PC-9 (cell line): ENCODE results near the gene NCS1. TPM values are rescaled to one million over a fixed set of nuclear protein-coding genes. Genes with fewer than 3 reads are reported as not detected.

Experiments
- BruUV-seq: library from RNA; stranded (reverse); fragments of 400-500 nt; replicated peaks from 2 replicates; lab custom pipeline; 2021; lab: Mats Ljungman, UMichigan
- CTCF ChIA-PET: fragments of 300-600 bp; sonication (Branson Sonifier 250); formaldehyde crosslinking; loops from one replicate; lab custom pipeline; 2022; ENCODE audit warnings: antibody characterized with exemption; lab: Charles Lee
- POLR2A ChIA-PET: fragments of 300-600 bp; sonication (Branson Sonifier 250); formaldehyde crosslinking; loops from one replicate; lab custom pipeline; 2022; ENCODE audit warnings: antibody characterized with exemption; ENCODE audit not compliant: unreplicated experiment; lab: Charles Lee
- DNase-seq, 2 experiments: peaks; one replicate each; pipeline versions ENCODE4 v3.0.0 to v3.0.0-alpha.2; 2015 to 2022; ENCODE audit warnings: mixed read lengths in 1 of 2
- H2AFZ ChIP-seq: fragments of 200-600 bp; sonication (generic); 2 replicates; pipeline ENCODE4 v1.8.1; 2017; ENCODE audit warnings: antibody characterized with exemption
- H3F3A ChIP-seq: fragments of 200-600 bp; sonication (generic); 2 replicates; pipeline ENCODE4 v1.8.1; 2017; ENCODE audit warnings: antibody characterized with exemption, mild to moderate bottlenecking, low read depth; ENCODE audit not compliant: insufficient read depth
- H3K27ac ChIP-seq: fragments of 200-600 bp; sonication (generic); 2 replicates; pipeline ENCODE4 v1.6.1; 2016; ENCODE audit warnings: mixed run types
- H3K27me3 ChIP-seq: fragments of 200-600 bp; sonication (generic); 2 replicates; pipeline ENCODE4 v1.6.1; 2016; ENCODE audit warnings: low read depth, mixed run types; ENCODE audit not compliant: insufficient read depth
- H3K36me3 ChIP-seq: fragments of 200-600 bp; sonication (generic); 2 replicates; pipeline ENCODE4 v1.6.1; 2016; ENCODE audit warnings: low read depth, mixed run types
- H3K4me1 ChIP-seq: fragments of 200-600 bp; sonication (generic); replicated peaks from 2 replicates; pipeline ENCODE4 v1.6.1; 2016; ENCODE audit warnings: mixed run types; ENCODE audit not compliant: insufficient read depth
- H3K4me2 ChIP-seq: fragments of 200-600 bp; sonication (generic); 2 replicates; pipeline ENCODE4 v1.6.1; 2017; ENCODE audit warnings: mixed run types
- H3K4me3 ChIP-seq: fragments of 200-600 bp; sonication (generic); 2 replicates; pipeline ENCODE4 v1.6.1; 2016; ENCODE audit warnings: mixed run types
- H3K79me2 ChIP-seq: fragments of 200-600 bp; sonication (generic); 2 replicates; pipeline ENCODE4 v1.6.1; 2017; ENCODE audit warnings: low read depth, mixed run types
- H3K9me2 ChIP-seq: fragments of 200-600 bp; sonication (generic); 2 replicates; pipeline ENCODE4 v1.8.1; 2017; ENCODE audit warnings: mild to moderate bottlenecking; ENCODE audit not compliant: insufficient read depth
- H3K9me3 ChIP-seq: fragments of 200-600 bp; sonication (generic); 2 replicates; pipeline ENCODE4 v1.8.1; 2016; ENCODE audit warnings: low read depth; ENCODE audit not compliant: insufficient read depth
- H4K20me1 ChIP-seq: fragments of 200-600 bp; sonication (generic); 2 replicates; pipeline ENCODE4 v1.8.1; 2017; ENCODE audit not compliant: insufficient read depth
- EZH2 ChIP-seq: fragments of 200-600 bp; sonication (generic); IDR thresholded peaks from 2 replicates; pipeline ENCODE4 v1.8.0; 2017; ENCODE audit warnings: antibody characterized with exemption, low read depth
- intact Hi-C: fragments of 100-400 bp; cut with micrococcal nuclease; formaldehyde crosslinking; loops from one replicate; pipeline ENCODE4 v1.10.0; 2022; ENCODE audit not compliant: unreplicated experiment
- total RNA-seq: library from RNA; stranded (reverse); gene quantifications from 2 replicates; pipeline ENCODE4 v1.2.3, GENCODE V29; 2021
- TF ChIP-seq, protein P1 (sequence below): fragments of 200-600 bp; sonication (generic); conservative IDR thresholded peaks from 2 replicates; pipeline ENCODE4 v1.6.1; 2017; ENCODE audit warnings: mixed run types, antibody characterized with exemption, mild to moderate bottlenecking, moderate library complexity

NCS1 gene
- total RNA-seq, 1 experiment from 2014 or later: 59.2 TPM

DNA sequence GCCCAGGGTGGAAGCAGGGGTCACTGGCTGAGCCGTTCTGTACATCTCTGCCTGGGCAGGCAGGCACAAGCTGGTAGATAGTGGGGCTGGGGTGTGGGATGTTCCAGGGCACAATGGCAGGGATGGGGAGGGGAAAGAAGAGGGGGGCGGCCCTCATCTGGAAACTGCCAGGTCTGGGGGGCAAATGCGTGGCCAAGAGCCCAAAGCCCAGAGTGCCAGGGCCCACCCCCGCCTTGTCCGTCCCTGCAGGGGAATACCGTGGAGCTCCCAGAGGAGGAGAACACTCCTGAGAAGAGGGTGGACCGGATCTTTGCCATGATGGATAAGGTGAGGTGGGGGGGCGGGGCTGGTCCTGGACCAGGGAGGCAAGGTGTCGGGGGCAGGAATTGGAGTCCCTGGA, 50.6 kb downstream of the NCS1 start:
- H4K20me1 ChIP-seq: no peaks in the 10 kb centered on the region
- no TSS peak for BruUV-seq
- POLR2A ChIA-PET: no interaction called here
- intact Hi-C loops: no loop called here
- TF ChIP-seq, protein P1, sequence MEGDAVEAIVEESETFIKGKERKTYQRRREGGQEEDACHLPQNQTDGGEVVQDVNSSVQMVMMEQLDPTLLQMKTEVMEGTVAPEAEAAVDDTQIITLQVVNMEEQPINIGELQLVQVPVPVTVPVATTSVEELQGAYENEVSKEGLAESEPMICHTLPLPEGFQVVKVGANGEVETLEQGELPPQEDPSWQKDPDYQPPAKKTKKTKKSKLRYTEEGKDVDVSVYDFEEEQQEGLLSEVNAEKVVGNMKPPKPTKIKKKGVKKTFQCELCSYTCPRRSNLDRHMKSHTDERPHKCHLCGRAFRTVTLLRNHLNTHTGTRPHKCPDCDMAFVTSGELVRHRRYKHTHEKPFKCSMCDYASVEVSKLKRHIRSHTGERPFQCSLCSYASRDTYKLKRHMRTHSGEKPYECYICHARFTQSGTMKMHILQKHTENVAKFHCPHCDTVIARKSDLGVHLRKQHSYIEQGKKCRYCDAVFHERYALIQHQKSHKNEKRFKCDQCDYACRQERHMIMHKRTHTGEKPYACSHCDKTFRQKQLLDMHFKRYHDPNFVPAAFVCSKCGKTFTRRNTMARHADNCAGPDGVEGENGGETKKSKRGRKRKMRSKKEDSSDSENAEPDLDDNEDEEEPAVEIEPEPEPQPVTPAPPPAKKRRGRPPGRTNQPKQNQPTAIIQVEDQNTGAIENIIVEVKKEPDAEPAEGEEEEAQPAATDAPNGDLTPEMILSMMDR: no peak
- TF ChIP-seq EZH2: no peak
- H3K79me2 ChIP-seq: no peaks in the 10 kb centered on the region
- H3F3A ChIP-seq: no peaks in the 10 kb centered on the region
- H2AFZ ChIP-seq: no peak overlapping the region
- no peaks in the 10 kb centered on the region for H3K4me1 ChIP-seq
- no peaks in the 10 kb centered on the region for H3K36me3 ChIP-seq
- no peak overlapping the region for H3K27ac ChIP-seq
- CTCF ChIA-PET: no interaction called here
- no peaks in the 10 kb centered on the region for H3K9me2 ChIP-seq
- H3K27me3 ChIP-seq: no peaks in the 10 kb centered on the region
- H3K9me3 ChIP-seq: no peaks in the 10 kb centered on the region; the same call in 1 of the 2 replicates
- H3K4me3 ChIP-seq: no peak overlapping the region
- DNase-seq: no peak
- no peak overlapping the region for H3K4me2 ChIP-seq

DNA sequence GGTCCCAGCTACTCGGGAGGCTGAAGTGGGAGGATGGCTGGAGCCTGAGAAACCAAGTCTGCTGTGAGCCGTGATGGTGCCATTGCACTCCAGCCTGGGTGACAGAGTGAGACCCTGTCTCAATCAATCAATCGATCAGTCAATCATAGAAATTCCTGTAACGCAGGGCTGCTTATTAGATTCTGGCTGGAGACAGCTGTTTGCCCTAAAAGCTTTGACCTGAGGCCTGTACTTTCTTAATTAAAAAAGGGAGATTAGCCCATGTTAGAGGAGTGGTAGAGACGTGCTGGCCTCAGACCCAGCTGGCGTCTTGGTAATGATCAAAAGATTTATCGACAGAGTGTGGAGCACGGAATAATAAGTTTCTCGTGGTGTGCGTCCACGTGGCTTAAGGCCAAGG, 52.9 kb downstream of the NCS1 start:
- H3K27me3 ChIP-seq: no peaks in the 10 kb centered on the region
- TF ChIP-seq, protein P1: no peak
- no peak for TF ChIP-seq EZH2
- H3F3A ChIP-seq: peaks cover 6% of the 10 kb centered on the region; the same call in 1 of the 2 replicates
- BruUV-seq: no TSS peak
- H3K4me3 ChIP-seq: no peak overlapping the region
- no peaks in the 10 kb centered on the region; the same call in 1 of the 2 replicates for H3K9me3 ChIP-seq
- H4K20me1 ChIP-seq: no peaks in the 10 kb centered on the region
- intact Hi-C loops: no loop called here
- CTCF ChIA-PET: no interaction called here
- no peak overlapping the region for H3K4me2 ChIP-seq
- no peaks in the 10 kb centered on the region for H3K36me3 ChIP-seq
- H3K27ac ChIP-seq: no peak overlapping the region
- POLR2A ChIA-PET: no interaction called here
- no peak overlapping the region for H2AFZ ChIP-seq
- no peaks in the 10 kb centered on the region for H3K9me2 ChIP-seq
- no peak for DNase-seq
- no peaks in the 10 kb centered on the region for H3K4me1 ChIP-seq
- H3K79me2 ChIP-seq: no peaks in the 10 kb centered on the region

DNA sequence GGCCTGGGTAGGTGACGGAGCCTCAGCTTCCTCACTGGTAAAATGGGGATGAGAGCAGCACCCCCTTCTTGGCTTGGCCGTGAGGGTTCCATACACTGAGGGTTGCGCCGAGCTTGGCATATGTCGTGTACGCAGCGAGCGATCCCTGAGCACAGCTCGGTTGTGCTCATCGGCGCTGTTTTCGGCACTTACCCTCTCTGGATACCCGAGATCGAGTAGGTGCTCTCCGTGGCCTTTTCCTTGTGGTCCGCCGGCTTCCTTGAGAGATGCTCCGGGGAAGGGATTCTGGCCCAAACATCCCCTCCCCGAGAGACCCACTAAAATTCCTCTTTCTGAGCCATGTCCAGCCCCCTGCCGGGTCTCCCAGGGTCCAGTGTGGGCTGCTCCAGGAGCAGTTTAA, 53.4 kb downstream of the NCS1 start:
- no peaks in the 10 kb centered on the region for H4K20me1 ChIP-seq
- no peak for DNase-seq
- BruUV-seq: no TSS peak
- no peaks in the 10 kb centered on the region for H3K9me2 ChIP-seq
- no peaks in the 10 kb centered on the region for H3K4me1 ChIP-seq
- H3K27ac ChIP-seq: no peak overlapping the region
- no peaks in the 10 kb centered on the region for H3K27me3 ChIP-seq
- intact Hi-C loops: no loop called here
- H3K4me3 ChIP-seq: no peak overlapping the region
- peaks cover 6% of the 10 kb centered on the region; the same call in 1 of the 2 replicates for H3F3A ChIP-seq
- no peak overlapping the region for H3K4me2 ChIP-seq
- no peaks in the 10 kb centered on the region; the same call in 1 of the 2 replicates for H3K9me3 ChIP-seq
- POLR2A ChIA-PET: no interaction called here
- TF ChIP-seq, protein P1: no peak
- TF ChIP-seq EZH2: no peak
- H3K79me2 ChIP-seq: no peaks in the 10 kb centered on the region
- CTCF ChIA-PET: no interaction called here
- H3K36me3 ChIP-seq: no peaks in the 10 kb centered on the region
- no peak overlapping the region for H2AFZ ChIP-seq
